ENCODE results near the gene JAK2. TPM values are rescaled to one million over a fixed set of nuclear protein-coding genes. Genes with fewer than 3 reads are reported as not detected.

The JAK2 gene
- polyA plus RNA-seq, 1 donor (not counting 4 experiments of a cell fraction or from before 2014, with no cell fraction given): 5.4 TPM

GRCh38 chr9:5013374-5013773 is 28.3 kb downstream of the JAK2 start:
- FAIRE-seq (no peak), DNase-seq (ENCODE audit: low read depth, low spot score) (no peak)
- no peak overlapping the region for H3K4me3 ChIP-seq (ENCODE audit: control insufficient read depth in 2 of 3, extremely low read depth in 1 of 3, insufficient read depth in 2 of 3, low read depth in 1 of 3, low read length in 3 of 3)
- no peaks in the 10 kb centered on the region for H3K79me2 ChIP-seq (ENCODE audit: control insufficient read depth, insufficient read depth, low read length)
- no peaks in the 10 kb centered on the region for H3K4me1 ChIP-seq (ENCODE audit: control insufficient read depth, extremely low read depth, insufficient read depth, low read length)
- no peaks in the 10 kb centered on the region for H3K9me3 ChIP-seq (ENCODE audit: control insufficient read depth, low read depth, low read length)
- H3K9me1 ChIP-seq (ENCODE audit: control insufficient read depth, extremely low read depth, insufficient read depth, low read length): no peaks in the 10 kb centered on the region
- H3K27me3 ChIP-seq (ENCODE audit: control insufficient read depth, extremely low read depth, insufficient read depth, low read length): no peaks in the 10 kb centered on the region
- H3K36me3 ChIP-seq (ENCODE audit: control insufficient read depth in 2 of 2, extremely low read depth in 1 of 2, insufficient read depth in 2 of 2, low read length in 2 of 2): no peaks in the 10 kb centered on the region
- H3K9ac ChIP-seq (ENCODE audit: control insufficient read depth, extremely low read depth, insufficient read depth, low read length): no peak overlapping the region
- TF ChIP-seq, protein P1, sequence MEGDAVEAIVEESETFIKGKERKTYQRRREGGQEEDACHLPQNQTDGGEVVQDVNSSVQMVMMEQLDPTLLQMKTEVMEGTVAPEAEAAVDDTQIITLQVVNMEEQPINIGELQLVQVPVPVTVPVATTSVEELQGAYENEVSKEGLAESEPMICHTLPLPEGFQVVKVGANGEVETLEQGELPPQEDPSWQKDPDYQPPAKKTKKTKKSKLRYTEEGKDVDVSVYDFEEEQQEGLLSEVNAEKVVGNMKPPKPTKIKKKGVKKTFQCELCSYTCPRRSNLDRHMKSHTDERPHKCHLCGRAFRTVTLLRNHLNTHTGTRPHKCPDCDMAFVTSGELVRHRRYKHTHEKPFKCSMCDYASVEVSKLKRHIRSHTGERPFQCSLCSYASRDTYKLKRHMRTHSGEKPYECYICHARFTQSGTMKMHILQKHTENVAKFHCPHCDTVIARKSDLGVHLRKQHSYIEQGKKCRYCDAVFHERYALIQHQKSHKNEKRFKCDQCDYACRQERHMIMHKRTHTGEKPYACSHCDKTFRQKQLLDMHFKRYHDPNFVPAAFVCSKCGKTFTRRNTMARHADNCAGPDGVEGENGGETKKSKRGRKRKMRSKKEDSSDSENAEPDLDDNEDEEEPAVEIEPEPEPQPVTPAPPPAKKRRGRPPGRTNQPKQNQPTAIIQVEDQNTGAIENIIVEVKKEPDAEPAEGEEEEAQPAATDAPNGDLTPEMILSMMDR (optimal IDR thresholded peaks at IDR 0.05 in 1 of 3, IDR thresholded peaks at IDR 0.05 in 1 of 3, conservative IDR thresholded peaks at IDR 0.05 in 1 of 3; ENCODE audit: extremely low read depth in 1 of 3, insufficient read depth in 2 of 3, low read length in 3 of 3): no peak
- TF ChIP-seq EZH2 (IDR thresholded peaks at IDR 0.05; ENCODE audit: low read length): no peak
- H3K27ac ChIP-seq (ENCODE audit: control insufficient read depth, insufficient read depth, low read length): no peak overlapping the region
- no peak overlapping the region for H2AFZ ChIP-seq (ENCODE audit: control insufficient read depth, low read length)
- H3K4me2 ChIP-seq (ENCODE audit: control insufficient read depth, extremely low read depth, insufficient read depth, low read depth, low read length): no peak overlapping the region
- no peaks in the 10 kb centered on the region for H4K20me1 ChIP-seq (ENCODE audit: control insufficient read depth, extremely low read depth, insufficient read depth, low read length)
- dilution Hi-C loops (cut with MboI; ENCODE audit: extremely low pct_ligation_motif_present, low sequenced_read_pairs): no loop called here

DNA sequence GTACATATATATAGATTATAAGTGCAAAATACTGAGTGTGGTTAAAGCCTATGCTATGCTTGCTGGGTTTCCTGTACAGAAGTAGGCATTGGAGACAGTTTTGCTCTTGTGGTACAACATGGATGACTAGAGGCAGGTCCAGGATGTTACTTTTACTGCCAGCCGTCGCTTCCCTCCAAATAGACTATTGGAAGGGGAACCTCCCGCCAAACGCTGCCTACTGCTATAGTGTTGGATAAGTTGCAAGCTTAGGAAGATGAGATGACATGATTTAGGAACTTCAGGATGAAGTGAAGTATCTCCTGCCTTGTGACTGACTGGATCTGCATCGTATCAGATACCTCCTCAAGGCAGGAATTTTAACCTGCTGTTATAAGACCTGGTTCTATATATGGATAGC is 30.9 kb downstream of the JAK2 start:
- Histone ChIP-seq H3K9ac (ENCODE audit: control insufficient read depth, extremely low read depth, insufficient read depth, low read length) (no peak overlapping the region), H3K4me3 (ENCODE audit: control insufficient read depth in 2 of 3, extremely low read depth in 1 of 3, insufficient read depth in 2 of 3, low read depth in 1 of 3, low read length in 3 of 3) (no peak overlapping the region), H3K4me2 (ENCODE audit: control insufficient read depth, extremely low read depth, insufficient read depth, low read depth, low read length) (no peak overlapping the region), H3K9me1 (ENCODE audit: control insufficient read depth, extremely low read depth, insufficient read depth, low read length) (no peaks in the 10 kb centered on the region), H3K79me2 (ENCODE audit: control insufficient read depth, insufficient read depth, low read length) (peaks cover 3% of the 10 kb centered on the region), H2AFZ (ENCODE audit: control insufficient read depth, low read length) (no peak overlapping the region), H3K36me3 (ENCODE audit: control insufficient read depth in 2 of 2, extremely low read depth in 1 of 2, insufficient read depth in 2 of 2, low read length in 2 of 2) (no peaks in the 10 kb centered on the region), H3K27ac (ENCODE audit: control insufficient read depth, insufficient read depth, low read length) (no peak overlapping the region), H3K27me3 (ENCODE audit: control insufficient read depth, extremely low read depth, insufficient read depth, low read length) (no peaks in the 10 kb centered on the region), H4K20me1 (ENCODE audit: control insufficient read depth, extremely low read depth, insufficient read depth, low read length) (no peaks in the 10 kb centered on the region), H3K9me3 (ENCODE audit: control insufficient read depth, low read depth, low read length) (no peaks in the 10 kb centered on the region), H3K4me1 (ENCODE audit: control insufficient read depth, extremely low read depth, insufficient read depth, low read length) (no peaks in the 10 kb centered on the region)
- no peak for FAIRE-seq
- TF ChIP-seq, protein P1 (optimal IDR thresholded peaks at IDR 0.05 in 1 of 3, IDR thresholded peaks at IDR 0.05 in 1 of 3, conservative IDR thresholded peaks at IDR 0.05 in 1 of 3; ENCODE audit: extremely low read depth in 1 of 3, insufficient read depth in 2 of 3, low read length in 3 of 3): no peak
- no peak for TF ChIP-seq EZH2 (IDR thresholded peaks at IDR 0.05; ENCODE audit: low read length)
- dilution Hi-C loops (cut with MboI; ENCODE audit: extremely low pct_ligation_motif_present, low sequenced_read_pairs): no loop called here
- no peak for DNase-seq (ENCODE audit: low read depth, low spot score)

Measured in keratinocyte (primary cell).